ENCODE measurements around the gene KIAA0586.

The KIAA0586 gene

GRCh38 chr14:58598028-58598803 is 170.7 kb downstream of the KIAA0586 start:
- no peak for DNase-seq (ENCODE audit: low read depth)

GRCh38 chr14:58598804-58599525 is 171.4 kb downstream of the KIAA0586 start:
- DNase-seq (ENCODE audit: low read depth) = no peak

- DNase-seq (ENCODE audit: low read depth) = no peak
Observed at GRCh38 chr14:58599707-58600106, 172.2 kb downstream of the KIAA0586 start.

Data from non-pigmented ciliary epithelial cell (primary cell).